Suprapubic skin (tissue), 3 donors: ENCODE results near the gene FRMD3.

Experiments
- CTCF ChIP-seq, 2 donors: fragments of 200-600 bp in 1 of 2; fragments of 450-650 bp in 1 of 2; sonication (generic) in 1 of 2; IDR thresholded peaks; one replicate each; pipeline ENCODE4 v1.5.1; 2016 to 2019; ENCODE audit warnings: antibody characterized with exemption in 2 of 2, mild to moderate bottlenecking in 1 of 2, moderate library complexity in 1 of 2
- EP300 ChIP-seq: sonication (generic); formaldehyde crosslinking; IDR thresholded peaks from one replicate; pipeline ENCODE4 v1.6.1; 2017; ENCODE audit warnings: antibody characterized with exemption
- POLR2A ChIP-seq, 2 donors: fragments of 450-650 bp; IDR thresholded peaks; one replicate each; pipeline ENCODE4 v1.6.1; 2017; ENCODE audit warnings: antibody characterized with exemption in 2 of 2, mild to moderate bottlenecking in 2 of 2, moderate library complexity in 2 of 2

- TF ChIP-seq CTCF (IDR thresholded peaks at IDR 0.05) (no peak), EP300 (no peak), POLR2A (IDR thresholded peaks at IDR 0.05) (no peak)
Observed at GRCh38 chr9:83379045-83379444, 159.2 kb downstream of the FRMD3 start.
